ENCODE measurements around the gene KIF14.

Gene KIF14

GRCh38 chr1:200627575-200628222, 7.1 kb upstream of the KIF14 start:
- TF ChIP-seq EZH2phosphoT487 (conservative IDR thresholded peaks at IDR 0.05; ENCODE audit: low read length), result no peak
- TF ChIP-seq, protein P1, sequence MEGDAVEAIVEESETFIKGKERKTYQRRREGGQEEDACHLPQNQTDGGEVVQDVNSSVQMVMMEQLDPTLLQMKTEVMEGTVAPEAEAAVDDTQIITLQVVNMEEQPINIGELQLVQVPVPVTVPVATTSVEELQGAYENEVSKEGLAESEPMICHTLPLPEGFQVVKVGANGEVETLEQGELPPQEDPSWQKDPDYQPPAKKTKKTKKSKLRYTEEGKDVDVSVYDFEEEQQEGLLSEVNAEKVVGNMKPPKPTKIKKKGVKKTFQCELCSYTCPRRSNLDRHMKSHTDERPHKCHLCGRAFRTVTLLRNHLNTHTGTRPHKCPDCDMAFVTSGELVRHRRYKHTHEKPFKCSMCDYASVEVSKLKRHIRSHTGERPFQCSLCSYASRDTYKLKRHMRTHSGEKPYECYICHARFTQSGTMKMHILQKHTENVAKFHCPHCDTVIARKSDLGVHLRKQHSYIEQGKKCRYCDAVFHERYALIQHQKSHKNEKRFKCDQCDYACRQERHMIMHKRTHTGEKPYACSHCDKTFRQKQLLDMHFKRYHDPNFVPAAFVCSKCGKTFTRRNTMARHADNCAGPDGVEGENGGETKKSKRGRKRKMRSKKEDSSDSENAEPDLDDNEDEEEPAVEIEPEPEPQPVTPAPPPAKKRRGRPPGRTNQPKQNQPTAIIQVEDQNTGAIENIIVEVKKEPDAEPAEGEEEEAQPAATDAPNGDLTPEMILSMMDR (IDR thresholded peaks at IDR 0.05; ENCODE audit: insufficient read depth, low read length, poor library complexity, severe bottlenecking), result no peak
- Histone ChIP-seq H3K9me3 (ENCODE audit: insufficient read depth, low read length) (no peaks in the 10 kb centered on the region), H3F3A (ENCODE audit: insufficient read depth) (peaks cover 5% of the 10 kb centered on the region; the same call in 1 of the 2 replicates), H3K36me3 (ENCODE audit: low read length) (no peaks in the 10 kb centered on the region), H2AFZ (ENCODE audit: low read depth, low read length, severe bottlenecking) (no peak overlapping the region), H3K27me3 (ENCODE audit: low read length) (no peaks in the 10 kb centered on the region), H4K20me1 (ENCODE audit: low read depth, low read length) (no peaks in the 10 kb centered on the region; the same call in 1 of the 2 replicates), H3K4me3 (ENCODE audit: insufficient read depth, low read length, poor library complexity, severe bottlenecking) (no peak overlapping the region), H3K9ac (ENCODE audit: low read length) (no peak overlapping the region), H3K4me2 (ENCODE audit: low read depth, low read length, poor library complexity, severe bottlenecking) (peak overlapping the region; percentile 20), H3K27ac (ENCODE audit: low read depth, low read length) (no peak overlapping the region), H3K79me2 (ENCODE audit: insufficient read depth, low read length) (no peaks in the 10 kb centered on the region), H3K9me2 (replicated peaks; ENCODE audit: insufficient read depth, low read length) (no peaks in the 10 kb centered on the region)

DNA sequence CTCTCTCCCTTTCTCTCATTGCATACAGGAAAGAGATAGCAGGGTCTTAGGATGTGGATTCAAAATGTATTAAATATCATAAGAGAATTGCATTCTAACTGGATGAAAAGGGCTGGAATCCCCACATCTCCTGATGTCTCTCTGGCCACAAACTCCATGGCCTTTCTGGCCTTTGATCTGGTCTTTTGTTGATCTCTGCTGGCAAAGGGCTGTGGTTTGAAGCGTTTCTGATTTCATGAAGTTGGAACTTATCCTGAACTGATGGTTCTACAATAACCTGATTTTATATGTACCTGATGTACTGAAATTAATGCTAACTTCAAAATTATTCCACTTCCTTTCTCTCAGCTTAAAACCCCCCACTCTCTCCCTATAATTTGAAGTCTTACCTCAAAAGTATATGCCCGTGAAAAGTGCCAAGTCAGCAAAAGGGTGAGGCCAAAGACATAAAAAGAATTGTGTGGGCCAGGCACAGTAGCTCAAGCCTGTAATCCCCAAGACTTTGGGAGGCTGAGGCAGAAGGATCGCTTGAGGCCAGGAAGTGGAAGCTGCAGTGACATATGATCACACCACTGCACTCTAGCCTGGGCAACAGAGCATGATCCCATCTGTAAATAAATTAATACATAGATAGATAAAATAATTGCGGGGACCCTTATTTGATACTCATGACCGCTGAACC, 6.4 kb upstream of the KIF14 start:
- Histone ChIP-seq H4K20me1 (ENCODE audit: low read depth, low read length) (no peaks in the 10 kb centered on the region; the same call in 1 of the 2 replicates), H3K79me2 (ENCODE audit: insufficient read depth, low read length) (no peaks in the 10 kb centered on the region), H3K27me3 (ENCODE audit: low read length) (no peaks in the 10 kb centered on the region), H3K9me3 (ENCODE audit: insufficient read depth, low read length) (no peaks in the 10 kb centered on the region), H3K36me3 (ENCODE audit: low read length) (no peaks in the 10 kb centered on the region), H3K4me2 (ENCODE audit: low read depth, low read length, poor library complexity, severe bottlenecking) (no peak overlapping the region), H3K9ac (ENCODE audit: low read length) (no peak overlapping the region), H3K27ac (ENCODE audit: low read depth, low read length) (no peak overlapping the region), H3K9me2 (replicated peaks; ENCODE audit: insufficient read depth, low read length) (no peaks in the 10 kb centered on the region), H3K4me3 (ENCODE audit: insufficient read depth, low read length, poor library complexity, severe bottlenecking) (no peak overlapping the region), H3F3A (ENCODE audit: insufficient read depth) (peaks cover 5% of the 10 kb centered on the region; the same call in 1 of the 2 replicates), H2AFZ (ENCODE audit: low read depth, low read length, severe bottlenecking) (no peak overlapping the region)
- no peak for TF ChIP-seq EZH2phosphoT487 (conservative IDR thresholded peaks at IDR 0.05; ENCODE audit: low read length)
- TF ChIP-seq, protein P1 (IDR thresholded peaks at IDR 0.05; ENCODE audit: insufficient read depth, low read length, poor library complexity, severe bottlenecking), result no peak

DNA sequence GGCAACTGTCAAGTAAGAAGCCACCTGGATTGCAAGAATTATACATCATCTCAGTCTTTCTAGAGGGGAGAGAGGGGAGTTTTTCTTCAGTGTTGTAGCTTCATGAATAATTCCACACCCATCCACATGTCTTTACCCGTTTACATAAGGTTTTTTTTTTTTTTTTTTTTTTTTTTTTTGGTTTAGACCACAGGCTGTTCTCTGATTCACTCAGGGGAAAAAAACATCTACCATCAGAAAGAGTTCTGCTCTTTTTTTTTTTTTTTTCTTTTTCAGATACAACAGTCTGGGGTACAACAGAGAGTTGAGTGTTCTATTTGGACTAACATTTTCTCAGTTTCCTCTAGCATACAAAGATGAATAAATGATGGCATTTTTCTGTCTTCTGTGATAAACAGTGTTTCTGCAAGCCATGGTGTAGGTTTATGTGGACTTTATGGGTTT, 4.9 kb upstream of the KIF14 start:
- Histone ChIP-seq H3F3A (ENCODE audit: insufficient read depth) (peaks cover 5% of the 10 kb centered on the region), H3K27me3 (ENCODE audit: low read length) (no peaks in the 10 kb centered on the region), H3K9ac (ENCODE audit: low read length) (no peak overlapping the region), H3K4me3 (ENCODE audit: insufficient read depth, low read length, poor library complexity, severe bottlenecking) (no peak overlapping the region), H4K20me1 (ENCODE audit: low read depth, low read length) (no peaks in the 10 kb centered on the region; the same call in 1 of the 2 replicates), H2AFZ (ENCODE audit: low read depth, low read length, severe bottlenecking) (no peak overlapping the region), H3K9me2 (replicated peaks; ENCODE audit: insufficient read depth, low read length) (no peaks in the 10 kb centered on the region), H3K4me2 (ENCODE audit: low read depth, low read length, poor library complexity, severe bottlenecking) (no peak overlapping the region), H3K79me2 (ENCODE audit: insufficient read depth, low read length) (peaks cover under 1% of the 10 kb centered on the region; the same call in 1 of the 2 replicates), H3K36me3 (ENCODE audit: low read length) (no peaks in the 10 kb centered on the region), H3K27ac (ENCODE audit: low read depth, low read length) (no peak overlapping the region), H3K9me3 (ENCODE audit: insufficient read depth, low read length) (no peaks in the 10 kb centered on the region)
- TF ChIP-seq, protein P1 (IDR thresholded peaks at IDR 0.05; ENCODE audit: insufficient read depth, low read length, poor library complexity, severe bottlenecking), result no peak
- no peak for TF ChIP-seq EZH2phosphoT487 (conservative IDR thresholded peaks at IDR 0.05; ENCODE audit: low read length)
